ENCODE results near the gene GPR15LG.

GPR15LG gene

DNA sequence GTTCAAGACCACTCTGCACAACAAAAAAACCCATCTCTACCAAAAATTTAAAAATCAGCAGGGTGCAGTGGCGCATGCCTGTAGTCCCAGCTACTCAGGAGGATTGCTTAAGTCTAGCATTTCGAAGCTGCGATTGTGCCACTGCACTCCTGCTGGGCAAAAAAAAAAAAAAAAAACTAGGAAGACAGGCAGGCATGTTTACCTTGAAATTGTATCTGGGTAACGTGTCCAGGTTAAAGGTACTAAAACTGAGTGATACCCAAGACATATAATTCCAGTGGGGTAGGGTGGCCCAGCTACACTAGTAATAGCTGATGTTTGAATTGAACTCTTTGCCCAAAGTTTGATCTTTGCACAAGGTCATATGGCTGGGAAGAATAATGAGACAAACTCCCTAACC lies 18.1 kb upstream of the GPR15LG start:
- TF ChIP-seq GLIS3 (CRISPR knock-in tag; IDR thresholded peaks at IDR 0.05) (no peak), ZNF70 (CRISPR knock-in tag; IDR thresholded peaks at IDR 0.05) (no peak), ZFP3 (CRISPR knock-in tag; IDR thresholded peaks at IDR 0.05) (no peak), ZFP30 (CRISPR knock-in tag; IDR thresholded peaks at IDR 0.05) (no peak), RARB (CRISPR knock-in tag; IDR thresholded peaks at IDR 0.05) (no peak), PPARA (CRISPR knock-in tag; IDR thresholded peaks at IDR 0.05; ENCODE audit: borderline replicate concordance) (no peak), TCF4 (CRISPR knock-in tag; IDR thresholded peaks at IDR 0.05; ENCODE audit: borderline replicate concordance) (no peak), TOX (CRISPR knock-in tag; IDR thresholded peaks at IDR 0.05; ENCODE audit: borderline replicate concordance) (no peak), ZC3H10 (CRISPR knock-in tag; IDR thresholded peaks at IDR 0.05) (no peak), BACH2 (CRISPR knock-in tag; IDR thresholded peaks at IDR 0.05; ENCODE audit: borderline replicate concordance) (no peak)
- TF ChIP-seq, protein P1, sequence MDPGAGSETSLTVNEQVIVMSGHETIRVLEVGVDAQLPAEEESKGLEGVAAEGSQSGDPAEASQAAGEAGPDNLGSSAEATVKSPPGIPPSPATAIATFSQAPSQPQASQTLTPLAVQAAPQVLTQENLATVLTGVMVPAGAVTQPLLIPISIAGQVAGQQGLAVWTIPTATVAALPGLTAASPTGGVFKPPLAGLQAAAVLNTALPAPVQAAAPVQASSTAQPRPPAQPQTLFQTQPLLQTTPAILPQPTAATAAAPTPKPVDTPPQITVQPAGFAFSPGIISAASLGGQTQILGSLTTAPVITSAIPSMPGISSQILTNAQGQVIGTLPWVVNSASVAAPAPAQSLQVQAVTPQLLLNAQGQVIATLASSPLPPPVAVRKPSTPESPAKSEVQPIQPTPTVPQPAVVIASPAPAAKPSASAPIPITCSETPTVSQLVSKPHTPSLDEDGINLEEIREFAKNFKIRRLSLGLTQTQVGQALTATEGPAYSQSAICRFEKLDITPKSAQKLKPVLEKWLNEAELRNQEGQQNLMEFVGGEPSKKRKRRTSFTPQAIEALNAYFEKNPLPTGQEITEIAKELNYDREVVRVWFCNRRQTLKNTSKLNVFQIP (CRISPR knock-in tag; IDR thresholded peaks at IDR 0.05; ENCODE audit: borderline replicate concordance, low read depth), result no peak
- TF ChIP-seq, protein P2, sequence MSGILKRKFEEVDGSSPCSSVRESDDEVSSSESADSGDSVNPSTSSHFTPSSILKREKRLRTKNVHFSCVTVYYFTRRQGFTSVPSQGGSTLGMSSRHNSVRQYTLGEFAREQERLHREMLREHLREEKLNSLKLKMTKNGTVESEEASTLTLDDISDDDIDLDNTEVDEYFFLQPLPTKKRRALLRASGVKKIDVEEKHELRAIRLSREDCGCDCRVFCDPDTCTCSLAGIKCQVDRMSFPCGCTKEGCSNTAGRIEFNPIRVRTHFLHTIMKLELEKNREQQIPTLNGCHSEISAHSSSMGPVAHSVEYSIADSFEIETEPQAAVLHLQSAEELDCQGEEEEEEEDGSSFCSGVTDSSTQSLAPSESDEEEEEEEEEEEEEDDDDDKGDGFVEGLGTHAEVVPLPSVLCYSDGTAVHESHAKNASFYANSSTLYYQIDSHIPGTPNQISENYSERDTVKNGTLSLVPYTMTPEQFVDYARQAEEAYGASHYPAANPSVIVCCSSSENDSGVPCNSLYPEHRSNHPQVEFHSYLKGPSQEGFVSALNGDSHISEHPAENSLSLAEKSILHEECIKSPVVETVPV (CRISPR knock-in tag; IDR thresholded peaks at IDR 0.05), result no peak
- TF ChIP-seq, protein P3, sequence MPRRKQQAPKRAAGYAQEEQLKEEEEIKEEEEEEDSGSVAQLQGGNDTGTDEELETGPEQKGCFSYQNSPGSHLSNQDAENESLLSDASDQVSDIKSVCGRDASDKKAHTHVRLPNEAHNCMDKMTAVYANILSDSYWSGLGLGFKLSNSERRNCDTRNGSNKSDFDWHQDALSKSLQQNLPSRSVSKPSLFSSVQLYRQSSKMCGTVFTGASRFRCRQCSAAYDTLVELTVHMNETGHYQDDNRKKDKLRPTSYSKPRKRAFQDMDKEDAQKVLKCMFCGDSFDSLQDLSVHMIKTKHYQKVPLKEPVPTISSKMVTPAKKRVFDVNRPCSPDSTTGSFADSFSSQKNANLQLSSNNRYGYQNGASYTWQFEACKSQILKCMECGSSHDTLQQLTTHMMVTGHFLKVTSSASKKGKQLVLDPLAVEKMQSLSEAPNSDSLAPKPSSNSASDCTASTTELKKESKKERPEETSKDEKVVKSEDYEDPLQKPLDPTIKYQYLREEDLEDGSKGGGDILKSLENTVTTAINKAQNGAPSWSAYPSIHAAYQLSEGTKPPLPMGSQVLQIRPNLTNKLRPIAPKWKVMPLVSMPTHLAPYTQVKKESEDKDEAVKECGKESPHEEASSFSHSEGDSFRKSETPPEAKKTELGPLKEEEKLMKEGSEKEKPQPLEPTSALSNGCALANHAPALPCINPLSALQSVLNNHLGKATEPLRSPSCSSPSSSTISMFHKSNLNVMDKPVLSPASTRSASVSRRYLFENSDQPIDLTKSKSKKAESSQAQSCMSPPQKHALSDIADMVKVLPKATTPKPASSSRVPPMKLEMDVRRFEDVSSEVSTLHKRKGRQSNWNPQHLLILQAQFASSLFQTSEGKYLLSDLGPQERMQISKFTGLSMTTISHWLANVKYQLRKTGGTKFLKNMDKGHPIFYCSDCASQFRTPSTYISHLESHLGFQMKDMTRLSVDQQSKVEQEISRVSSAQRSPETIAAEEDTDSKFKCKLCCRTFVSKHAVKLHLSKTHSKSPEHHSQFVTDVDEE (CRISPR knock-in tag; IDR thresholded peaks at IDR 0.05), result no peak
- TF ChIP-seq, protein P4, sequence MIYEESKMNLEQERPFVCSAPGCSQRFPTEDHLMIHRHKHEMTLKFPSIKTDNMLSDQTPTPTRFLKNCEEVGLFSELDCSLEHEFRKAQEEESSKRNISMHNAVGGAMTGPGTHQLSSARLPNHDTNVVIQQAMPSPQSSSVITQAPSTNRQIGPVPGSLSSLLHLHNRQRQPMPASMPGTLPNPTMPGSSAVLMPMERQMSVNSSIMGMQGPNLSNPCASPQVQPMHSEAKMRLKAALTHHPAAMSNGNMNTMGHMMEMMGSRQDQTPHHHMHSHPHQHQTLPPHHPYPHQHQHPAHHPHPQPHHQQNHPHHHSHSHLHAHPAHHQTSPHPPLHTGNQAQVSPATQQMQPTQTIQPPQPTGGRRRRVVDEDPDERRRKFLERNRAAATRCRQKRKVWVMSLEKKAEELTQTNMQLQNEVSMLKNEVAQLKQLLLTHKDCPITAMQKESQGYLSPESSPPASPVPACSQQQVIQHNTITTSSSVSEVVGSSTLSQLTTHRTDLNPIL (CRISPR knock-in tag; IDR thresholded peaks at IDR 0.05; ENCODE audit: low read depth), result no peak
- no peak for ATAC-seq

DNA sequence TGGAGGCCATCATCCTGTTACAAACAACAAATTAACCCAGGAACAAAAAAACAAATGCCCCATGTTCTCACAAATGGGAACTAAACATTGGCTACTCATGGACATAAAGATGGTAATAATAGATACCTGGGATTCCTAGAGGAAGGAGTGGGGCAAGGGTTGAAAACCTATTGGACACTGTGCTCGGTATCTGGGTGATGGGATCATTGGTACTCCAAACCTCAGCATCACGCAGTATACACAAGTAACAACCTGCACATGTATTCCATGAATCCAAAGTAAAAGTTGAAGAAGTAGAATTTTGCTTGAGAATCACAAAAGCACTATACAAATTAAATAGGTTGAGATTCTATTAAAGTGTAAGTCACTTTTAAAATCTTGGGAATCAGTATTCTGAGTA lies 17.6 kb upstream of the GPR15LG start:
- no peak for ATAC-seq
- no peak for TF ChIP-seq ZNF8 (CRISPR knock-in tag; IDR thresholded peaks at IDR 0.05)
- TF ChIP-seq CSDC2 (CRISPR knock-in tag; IDR thresholded peaks at IDR 0.05), result no peak
- TF ChIP-seq ZFP30 (CRISPR knock-in tag; IDR thresholded peaks at IDR 0.05), result no peak
- no peak for TF ChIP-seq ZNF565 (CRISPR knock-in tag; conservative IDR thresholded peaks at IDR 0.05; ENCODE audit: low read depth)
- no peak for TF ChIP-seq TOX (CRISPR knock-in tag; IDR thresholded peaks at IDR 0.05; ENCODE audit: borderline replicate concordance)
- TF ChIP-seq, protein P4 (CRISPR knock-in tag; IDR thresholded peaks at IDR 0.05; ENCODE audit: low read depth), result no peak
- no peak for TF ChIP-seq ARNTL (CRISPR knock-in tag; IDR thresholded peaks at IDR 0.05; ENCODE audit: borderline replicate concordance, low read depth)
- TF ChIP-seq, protein P5, sequence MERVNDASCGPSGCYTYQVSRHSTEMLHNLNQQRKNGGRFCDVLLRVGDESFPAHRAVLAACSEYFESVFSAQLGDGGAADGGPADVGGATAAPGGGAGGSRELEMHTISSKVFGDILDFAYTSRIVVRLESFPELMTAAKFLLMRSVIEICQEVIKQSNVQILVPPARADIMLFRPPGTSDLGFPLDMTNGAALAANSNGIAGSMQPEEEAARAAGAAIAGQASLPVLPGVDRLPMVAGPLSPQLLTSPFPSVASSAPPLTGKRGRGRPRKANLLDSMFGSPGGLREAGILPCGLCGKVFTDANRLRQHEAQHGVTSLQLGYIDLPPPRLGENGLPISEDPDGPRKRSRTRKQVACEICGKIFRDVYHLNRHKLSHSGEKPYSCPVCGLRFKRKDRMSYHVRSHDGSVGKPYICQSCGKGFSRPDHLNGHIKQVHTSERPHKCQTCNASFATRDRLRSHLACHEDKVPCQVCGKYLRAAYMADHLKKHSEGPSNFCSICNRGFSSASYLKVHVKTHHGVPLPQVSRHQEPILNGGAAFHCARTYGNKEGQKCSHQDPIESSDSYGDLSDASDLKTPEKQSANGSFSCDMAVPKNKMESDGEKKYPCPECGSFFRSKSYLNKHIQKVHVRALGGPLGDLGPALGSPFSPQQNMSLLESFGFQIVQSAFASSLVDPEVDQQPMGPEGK (CRISPR knock-in tag; IDR thresholded peaks at IDR 0.05; ENCODE audit: borderline replicate concordance), result no peak
- TF ChIP-seq, protein P1 (CRISPR knock-in tag; IDR thresholded peaks at IDR 0.05; ENCODE audit: borderline replicate concordance, low read depth), result no peak
- no peak for TF ChIP-seq ZNF70 (CRISPR knock-in tag; IDR thresholded peaks at IDR 0.05)
- TF ChIP-seq PPARA (CRISPR knock-in tag; IDR thresholded peaks at IDR 0.05; ENCODE audit: borderline replicate concordance), result no peak
- TF ChIP-seq ESRRG (CRISPR knock-in tag; IDR thresholded peaks at IDR 0.05), result no peak
- no peak for TF ChIP-seq TCF4 (CRISPR knock-in tag; IDR thresholded peaks at IDR 0.05; ENCODE audit: borderline replicate concordance)
- no peak for TF ChIP-seq ZFP3 (CRISPR knock-in tag; IDR thresholded peaks at IDR 0.05)
- TF ChIP-seq BACH2 (CRISPR knock-in tag; IDR thresholded peaks at IDR 0.05; ENCODE audit: borderline replicate concordance), result no peak
- no peak for TF ChIP-seq ZC3H10 (CRISPR knock-in tag; IDR thresholded peaks at IDR 0.05)
- TF ChIP-seq ISL1 (CRISPR knock-in tag; IDR thresholded peaks at IDR 0.05), result no peak

All from SK-N-SH treated with all-trans-retinoic acid at 6 μM for 48 hours (cell line).